Fibroblast of skin of right quadriceps (primary cell): Measurements from ENCODE around the gene RBMS1.
"Not testable (repeated sequence)": the region's sequence is repeated elsewhere in the genome, so short reads cannot be mapped to it uniquely, and the experiment has no call there.

ENCODE experiments used
- DNase-seq: peaks from one replicate; pipeline ENCODE4 v3.0.0-alpha.2; 2013

The RBMS1 gene

DNA sequence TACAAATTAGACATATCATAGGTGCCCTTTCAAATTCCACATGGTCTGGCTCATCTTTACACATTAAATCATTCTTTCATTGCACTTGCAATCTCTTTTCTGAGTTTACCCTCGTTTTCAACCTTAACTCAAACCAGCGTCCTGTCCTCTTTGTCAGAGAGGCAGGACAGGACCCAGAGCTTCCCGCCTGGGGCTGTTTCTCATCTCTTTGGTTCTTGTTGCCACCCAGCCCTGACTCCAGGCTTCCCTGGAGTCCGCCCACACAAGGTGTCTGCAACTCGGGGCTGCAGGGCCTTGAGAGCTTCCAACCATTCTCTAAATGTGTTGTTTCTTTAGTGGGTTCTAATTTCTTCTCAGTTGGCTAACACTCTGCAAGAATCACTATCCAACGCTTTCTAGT, 24.4 kb downstream of the RBMS1 start:
- DNase-seq: no peak

DNA sequence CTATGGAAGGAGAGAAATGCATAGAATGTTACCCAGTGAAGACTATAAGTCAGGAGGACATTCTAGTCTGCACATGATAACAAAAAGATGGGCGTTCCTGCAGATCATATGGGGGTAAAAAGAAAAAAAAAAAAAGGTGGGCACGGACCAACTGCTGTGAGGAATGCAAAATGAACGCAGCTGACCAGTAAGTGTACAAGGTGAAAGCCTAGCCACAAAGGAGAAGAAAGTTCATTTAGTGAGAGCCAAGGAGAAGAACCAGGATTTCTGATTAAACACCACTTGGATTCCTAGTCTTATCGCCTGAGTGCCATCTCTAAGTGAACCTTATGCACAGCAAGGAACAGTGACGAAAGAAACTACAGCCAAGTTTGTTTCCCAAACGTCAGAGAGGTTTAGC, 26.5 kb downstream of the RBMS1 start:
- DNase-seq: no peak

DNA sequence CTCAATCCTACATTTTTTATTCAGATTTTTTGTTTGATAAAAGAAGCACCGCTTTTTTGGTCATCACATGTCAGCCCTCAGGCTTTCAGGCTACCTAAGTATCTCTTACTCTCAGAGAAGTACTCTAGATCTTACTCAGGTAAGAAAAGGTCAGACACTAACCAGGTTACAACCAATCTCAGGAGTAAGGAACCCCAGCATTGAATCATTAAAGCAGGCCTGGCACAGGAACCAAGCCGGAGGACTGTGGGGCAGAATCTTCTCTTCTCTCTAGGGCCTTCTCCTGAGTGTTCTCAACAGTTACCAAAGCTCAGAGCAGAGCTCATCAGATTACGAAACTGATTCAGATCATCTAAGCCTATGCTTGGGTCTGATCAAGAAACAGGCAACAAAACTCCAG, 28.2 kb downstream of the RBMS1 start:
- no peak for DNase-seq

DNA sequence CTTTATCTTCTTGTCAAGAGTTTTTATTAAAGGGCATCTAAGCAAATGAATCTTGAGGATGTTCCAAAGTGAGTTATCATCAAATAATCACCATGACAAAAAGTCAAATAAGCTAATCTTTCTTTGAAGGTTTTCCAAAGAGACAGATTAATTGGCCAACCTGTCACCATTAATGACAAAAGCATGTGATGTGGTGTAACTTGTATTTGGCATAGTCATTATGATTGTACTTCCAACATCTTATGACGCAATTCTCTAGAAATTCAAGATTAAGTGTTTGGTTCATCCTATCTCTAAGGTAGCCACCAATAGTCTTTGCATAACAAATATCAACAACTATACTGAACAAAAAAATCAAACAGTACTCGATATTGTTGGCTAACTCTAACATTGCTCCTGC, 28.6 kb downstream of the RBMS1 start:
- DNase-seq: no peak

DNA sequence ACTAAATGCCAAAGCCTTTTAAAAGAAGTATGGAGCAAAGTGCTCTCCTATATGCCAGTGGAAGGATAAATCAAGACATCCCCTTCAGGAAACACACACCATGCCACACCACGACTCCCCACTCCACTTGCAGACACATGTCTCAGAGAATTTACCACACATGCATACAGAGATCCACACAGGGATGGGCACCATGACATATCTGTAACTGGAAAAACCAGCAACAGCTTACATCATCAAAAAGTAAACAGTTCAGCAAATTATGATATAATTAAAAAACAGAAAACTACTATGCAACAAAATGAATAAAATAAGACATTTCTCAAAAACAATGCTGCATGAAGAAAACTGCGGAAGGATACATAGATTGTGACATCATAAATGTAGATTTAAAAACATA, 29.6 kb downstream of the RBMS1 start:
- DNase-seq: no peak

DNA sequence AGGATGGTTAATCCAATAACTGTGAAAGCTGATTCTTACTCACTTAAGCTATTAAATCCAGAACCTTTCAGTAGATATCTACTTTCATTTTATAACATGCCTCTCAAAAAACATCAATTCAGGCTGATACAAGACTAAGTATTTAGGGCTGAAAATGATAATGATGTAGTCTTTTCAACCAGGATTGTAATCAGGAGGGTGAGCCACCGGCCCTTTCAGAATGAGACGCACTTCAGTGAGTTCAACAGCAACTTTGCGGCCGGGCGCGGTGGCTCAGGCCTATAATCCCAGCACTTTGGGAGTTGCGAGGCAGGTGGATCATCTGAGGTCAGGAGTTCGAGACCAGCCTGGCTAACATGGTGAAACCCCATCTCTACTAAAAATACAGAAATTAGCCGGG, 30.4 kb downstream of the RBMS1 start:
- DNase-seq: no peak

DNA sequence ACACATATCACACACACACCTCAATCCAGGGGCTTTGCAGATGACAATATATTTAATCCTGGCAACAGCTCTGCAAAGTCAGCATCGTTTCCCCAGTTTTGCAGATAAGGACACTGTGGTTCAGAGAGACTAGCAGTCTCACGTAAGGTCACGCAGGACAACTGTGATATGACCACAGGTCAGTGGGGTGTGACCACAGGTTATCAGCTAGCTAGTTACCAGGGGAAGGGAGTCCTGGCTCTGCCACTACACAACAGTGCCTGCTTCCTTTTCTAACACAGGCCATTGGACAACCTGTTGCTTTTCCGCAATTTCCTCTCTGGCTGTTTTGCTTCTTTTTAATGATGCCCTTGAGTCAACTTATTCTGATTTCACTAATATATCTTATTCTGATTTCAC, 33.3 kb downstream of the RBMS1 start:
- DNase-seq: no peak

DNA sequence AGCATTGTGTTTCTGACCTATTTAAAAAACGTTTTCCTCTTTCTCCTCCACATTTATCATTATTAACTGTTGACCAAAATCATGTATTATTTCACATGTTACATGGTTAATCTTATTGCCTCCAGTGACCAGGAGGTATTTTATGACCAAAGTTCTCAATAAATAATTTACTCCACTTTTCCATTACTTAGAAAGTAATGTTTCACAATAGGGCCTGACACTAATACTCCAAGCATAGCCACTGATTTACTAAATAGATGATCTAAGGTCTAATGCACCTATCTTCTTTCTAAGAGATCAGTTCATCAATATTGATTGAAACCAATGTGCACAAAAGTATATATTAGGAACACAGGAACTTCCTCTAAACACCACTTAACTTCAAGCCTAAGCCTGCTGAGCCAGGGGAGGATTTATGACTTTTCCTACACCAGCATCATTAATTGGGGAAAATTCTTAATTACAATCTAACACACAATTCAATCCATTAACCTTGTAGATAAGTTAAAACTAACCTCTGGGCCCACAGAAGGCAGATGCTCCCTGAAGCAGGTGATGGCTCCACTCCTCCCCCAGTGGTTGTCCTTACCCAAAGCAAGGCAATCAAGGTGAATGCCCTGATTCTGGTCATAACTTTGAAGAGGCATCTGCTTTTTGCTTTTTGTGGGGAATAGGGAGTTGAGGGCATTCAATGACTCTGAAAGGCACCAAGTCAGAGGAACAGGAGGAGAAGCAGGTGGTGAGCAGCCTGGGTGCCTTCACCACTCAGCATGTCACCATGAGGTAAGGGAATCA, 33.9 kb downstream of the RBMS1 start:
- no peak for DNase-seq

DNA sequence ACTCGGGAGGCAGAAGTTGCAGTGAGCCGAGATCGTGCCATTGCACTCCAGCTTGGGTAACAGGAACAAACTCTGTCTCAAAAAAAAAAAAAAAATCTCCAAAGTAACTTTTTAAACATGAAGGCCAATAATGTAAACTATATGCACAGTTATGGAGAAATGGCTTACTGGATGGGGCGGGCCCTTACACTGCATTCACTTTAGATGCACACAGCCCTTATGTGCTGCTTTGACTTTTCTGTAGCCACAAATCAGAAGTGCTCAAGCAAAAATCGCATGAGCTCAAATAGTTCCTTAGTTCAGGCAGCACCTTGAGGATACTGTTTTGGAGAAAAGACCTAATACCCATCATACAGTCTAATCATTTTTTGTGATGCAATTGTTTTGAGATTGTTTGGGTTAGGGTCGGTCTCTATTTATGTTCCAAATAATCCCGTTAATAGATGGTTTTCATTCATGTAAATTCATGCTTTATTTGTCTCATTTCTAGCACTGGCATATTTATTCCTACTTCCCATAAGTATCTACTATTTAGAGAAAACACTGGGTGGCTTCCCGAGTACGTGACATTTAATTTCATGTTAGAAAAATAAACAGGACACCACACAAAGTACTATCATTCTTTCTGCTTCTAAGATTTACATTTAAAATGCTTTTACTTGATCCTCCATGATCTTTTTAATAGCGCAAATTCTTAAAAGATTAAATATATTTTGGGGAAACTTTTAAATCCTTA, 34.7 kb downstream of the RBMS1 start:
- DNase-seq: no peak

DNA sequence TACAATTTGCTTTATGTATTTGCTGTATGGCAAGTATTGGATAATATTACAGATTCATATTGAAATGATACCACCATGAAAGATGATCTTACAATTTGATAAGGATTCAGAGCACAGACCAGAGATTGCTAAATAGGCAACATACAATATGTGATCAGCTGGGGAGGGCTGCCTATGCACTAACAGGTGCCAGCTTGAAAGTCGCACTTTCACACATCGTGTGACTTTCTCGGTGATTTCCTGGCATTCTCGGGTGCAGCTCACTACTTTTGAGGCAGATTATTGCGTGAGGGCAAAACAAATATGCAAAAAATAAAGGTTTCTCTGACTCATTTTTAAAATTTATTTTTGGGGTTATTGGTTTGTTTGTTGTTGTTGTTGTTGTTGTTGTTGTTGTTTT, 36.0 kb downstream of the RBMS1 start:
- no peak for DNase-seq

DNA sequence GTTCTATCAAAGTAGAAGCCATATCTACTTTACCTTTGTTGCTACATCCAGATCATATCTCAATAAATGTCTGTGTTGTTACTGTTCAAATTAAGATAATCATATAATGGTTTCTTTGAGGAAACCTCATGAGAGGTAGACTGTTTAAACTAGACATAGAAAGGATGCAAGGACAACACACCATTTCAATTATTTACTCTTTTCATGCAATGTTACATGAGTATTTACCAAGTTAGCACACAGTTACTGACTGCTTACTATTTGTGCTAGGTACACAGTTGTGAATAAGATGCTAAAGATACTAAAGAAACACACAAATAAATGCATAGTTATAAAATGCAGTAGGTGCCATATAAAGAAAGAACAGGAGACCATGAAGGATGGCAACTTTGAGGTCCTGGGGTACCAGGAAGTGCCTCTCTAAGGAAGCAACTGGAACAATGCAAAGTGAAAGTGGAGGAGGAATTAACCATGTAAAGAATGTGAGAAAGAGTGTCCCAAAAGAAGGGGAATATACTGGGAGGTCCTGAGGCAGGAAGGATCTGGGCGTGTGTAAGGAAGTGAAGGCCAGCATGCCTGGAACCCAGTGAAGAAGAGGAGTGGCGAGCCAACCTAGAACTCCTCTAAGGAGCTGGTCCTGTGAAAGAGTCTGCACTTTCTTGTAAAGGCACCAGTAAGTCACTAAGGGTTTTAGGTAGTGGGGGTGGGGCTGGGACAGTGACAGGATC, 39.4 kb downstream of the RBMS1 start:
- no peak for DNase-seq

DNA sequence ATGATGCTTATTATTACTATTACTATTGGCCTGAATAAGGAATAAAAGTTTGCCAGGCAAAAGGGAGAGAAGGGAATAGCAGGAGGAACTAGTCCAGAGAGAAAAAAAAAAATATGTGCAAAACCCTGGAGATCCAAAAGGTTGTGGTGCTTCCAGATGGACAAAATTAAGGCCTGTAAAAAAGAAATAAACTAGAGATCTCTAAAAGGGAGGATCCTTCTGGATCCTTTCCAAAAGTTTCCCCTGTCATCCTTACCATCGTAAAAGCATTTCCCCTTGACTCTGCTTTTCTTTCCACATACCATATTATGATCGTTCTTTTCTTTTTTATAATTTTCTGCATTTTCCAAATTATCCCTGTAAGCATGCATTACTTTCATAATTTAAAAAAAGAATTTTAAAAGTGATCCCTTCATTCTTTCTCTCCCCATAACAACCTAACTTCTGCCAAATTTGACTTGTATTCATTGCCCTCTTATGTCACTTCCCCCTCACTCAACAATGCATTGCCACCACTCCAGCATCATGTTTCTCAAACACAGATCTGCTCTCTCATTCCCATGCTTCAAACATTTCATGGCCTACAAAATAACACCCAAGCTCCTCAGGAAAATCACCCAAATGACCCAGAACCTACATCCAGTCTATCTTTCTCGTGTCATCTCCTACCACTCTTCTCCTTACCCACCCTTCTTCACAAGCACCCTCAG, 40.3 kb downstream of the RBMS1 start:
- no peak for DNase-seq

DNA sequence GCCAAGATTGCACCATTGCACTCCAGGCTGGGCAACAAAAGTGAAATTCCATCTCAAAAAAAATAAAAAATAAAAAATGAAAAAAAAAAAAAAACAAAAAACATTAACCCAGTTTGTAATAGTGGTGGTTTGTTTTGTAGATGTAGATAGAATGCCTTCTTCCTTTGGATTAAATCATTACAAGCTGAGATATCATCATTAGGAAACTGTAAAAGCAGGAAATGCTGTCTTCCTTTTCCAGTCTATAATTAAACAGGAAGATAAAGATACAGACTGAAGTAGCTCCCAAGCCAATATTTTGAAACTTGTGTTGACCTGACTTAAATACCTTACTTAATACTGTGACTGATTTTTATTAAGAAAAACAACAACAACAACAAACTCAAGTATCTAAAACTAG, 43.1 kb downstream of the RBMS1 start:
- DNase-seq: no peak

DNA sequence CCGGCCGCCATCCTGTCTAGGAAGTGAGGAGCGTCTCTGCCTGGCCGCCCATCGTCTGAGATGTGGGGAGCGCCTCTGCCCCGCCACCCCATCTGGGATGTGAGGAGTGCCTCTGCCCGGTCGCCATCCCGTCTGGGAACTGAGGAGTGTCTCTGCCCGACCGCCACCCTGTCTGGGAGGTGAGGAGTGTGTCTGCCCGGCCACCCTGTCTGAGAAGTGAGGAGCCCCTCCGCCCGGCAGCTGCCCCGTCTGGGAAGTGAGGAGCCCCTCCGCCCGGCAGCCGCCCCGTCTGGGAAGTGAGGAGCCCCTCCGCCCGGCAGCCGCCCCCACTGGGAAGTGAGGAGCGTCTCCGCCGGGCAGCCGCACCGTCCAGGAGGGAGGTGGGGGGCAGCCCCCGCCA, 44.8 kb downstream of the RBMS1 start:
- DNase-seq: not testable (repeated sequence)

DNA sequence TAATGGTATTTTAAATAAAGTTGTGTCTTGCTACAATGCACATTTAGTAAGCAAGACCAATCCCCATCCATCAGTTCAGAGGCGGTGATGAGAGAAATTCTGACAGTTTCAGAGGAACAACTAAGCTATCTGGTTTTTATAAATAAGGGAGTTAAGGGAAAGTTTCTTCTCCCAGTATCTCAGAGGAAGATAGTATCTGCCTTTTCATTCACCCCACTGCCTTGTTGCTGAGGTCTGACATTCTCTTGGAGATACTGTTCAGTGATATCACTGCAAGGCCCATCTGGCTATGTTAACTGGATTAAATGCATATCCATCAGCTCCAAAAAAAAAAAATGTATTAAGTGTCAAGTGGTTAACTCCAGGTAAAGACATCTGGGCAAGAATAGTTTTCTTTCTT, 47.9 kb downstream of the RBMS1 start:
- no peak for DNase-seq

DNA sequence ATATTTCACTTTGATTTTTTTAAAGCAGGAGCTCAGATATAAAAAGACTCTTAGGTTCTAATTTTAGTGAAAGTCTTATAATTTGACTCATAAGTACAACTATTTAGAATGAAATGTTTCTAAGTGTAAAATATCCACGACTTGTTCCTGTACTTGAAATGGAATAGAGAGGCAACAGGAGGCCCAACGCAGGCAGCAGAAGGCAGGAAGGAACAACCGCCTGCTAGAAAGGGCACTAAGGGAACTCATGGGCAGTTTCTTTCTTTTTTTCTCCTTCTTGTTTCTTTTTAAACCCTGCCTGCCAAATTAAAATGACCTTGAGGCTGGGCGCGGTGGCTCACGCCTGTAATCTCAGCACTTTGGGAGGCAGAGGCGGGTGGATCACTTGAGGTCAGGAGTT, 51.0 kb downstream of the RBMS1 start:
- DNase-seq: no peak

DNA sequence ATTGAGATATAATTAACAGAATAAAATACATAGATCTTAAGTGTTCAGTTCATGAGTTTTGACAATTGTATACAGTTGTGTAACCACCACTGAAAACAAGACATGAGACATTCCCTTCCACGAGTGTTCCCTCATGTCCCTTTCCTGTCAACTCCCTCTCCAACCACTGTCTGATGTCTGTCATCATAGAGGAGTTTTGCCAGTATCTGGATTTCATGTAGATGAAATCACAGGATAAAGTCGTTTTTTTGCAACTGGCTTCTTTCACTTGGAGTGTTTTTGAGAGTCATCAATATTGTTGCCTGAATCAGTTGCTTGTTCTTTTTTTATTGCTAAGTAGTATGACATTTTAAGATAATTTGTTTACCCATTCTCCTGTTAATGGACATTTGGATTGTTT, 52.7 kb downstream of the RBMS1 start:
- no peak for DNase-seq

DNA sequence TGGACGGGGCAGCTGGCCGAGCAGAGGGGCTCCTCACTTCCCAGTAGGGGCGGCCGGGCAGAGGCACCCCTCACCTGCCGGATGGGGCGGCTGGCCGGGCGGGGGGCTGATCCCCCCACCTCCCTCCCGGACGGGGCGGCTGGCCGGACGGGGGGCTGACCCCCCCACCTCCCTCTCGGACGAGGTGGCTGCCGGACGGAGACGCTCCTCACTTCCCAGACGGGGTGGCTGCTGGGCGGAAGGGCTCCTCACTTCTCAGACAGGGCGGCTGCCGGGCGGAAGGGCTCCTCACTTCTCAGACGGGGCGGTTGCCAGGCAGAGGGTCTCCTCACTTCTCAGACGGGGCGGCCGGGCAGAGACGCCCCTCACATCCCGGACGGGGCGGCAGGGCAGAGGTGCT, 54.6 kb downstream of the RBMS1 start:
- not testable (repeated sequence) for DNase-seq

DNA sequence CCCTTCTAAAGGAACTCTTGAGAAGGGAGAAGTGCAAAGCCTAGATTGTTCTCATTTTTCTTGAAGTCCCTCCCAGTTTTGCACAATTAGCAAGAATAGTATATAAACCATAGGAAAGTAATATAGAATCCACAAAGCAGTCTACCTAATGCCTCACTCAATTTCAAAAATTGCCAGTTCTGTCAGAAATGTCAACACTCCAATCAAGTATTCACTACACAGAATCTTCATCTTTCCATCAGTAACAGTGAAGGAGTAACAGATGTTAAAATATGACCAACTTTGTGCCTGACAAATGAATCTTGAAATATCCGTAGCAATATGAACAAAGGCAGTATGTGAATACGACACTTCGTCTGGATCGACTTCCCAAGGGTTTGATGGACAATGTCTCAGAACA, 56.3 kb downstream of the RBMS1 start:
- no peak for DNase-seq

DNA sequence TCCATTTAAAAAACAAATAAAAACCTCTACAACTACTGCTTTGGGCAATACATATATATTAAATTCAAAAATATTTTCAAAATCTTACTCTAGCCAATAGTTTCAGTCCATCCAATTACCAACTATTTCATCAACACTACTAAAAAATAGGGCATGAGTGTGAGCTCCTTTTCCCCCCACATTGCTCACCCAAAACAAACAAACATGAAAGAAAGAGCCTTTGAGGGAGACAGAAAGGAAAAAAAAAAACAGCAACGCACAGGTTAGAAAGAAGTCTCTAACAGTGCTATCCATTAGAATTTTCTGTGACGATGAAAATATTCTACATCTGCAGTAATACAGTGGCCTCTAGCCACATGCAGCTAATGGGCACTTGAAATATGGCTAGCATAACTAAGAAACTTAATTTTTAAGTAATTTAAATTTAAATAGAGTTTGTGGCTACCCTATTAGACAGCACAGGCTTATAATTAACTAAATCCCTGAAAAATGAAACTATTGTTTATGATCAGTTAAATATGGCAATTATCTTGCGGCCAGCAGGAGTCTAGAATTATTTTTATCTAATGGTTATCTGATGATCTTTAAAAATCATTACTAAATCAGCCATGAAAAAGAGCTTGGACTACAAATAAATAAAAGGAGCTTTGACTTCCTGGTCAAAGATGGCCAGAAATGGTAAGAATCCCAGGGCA, 59.2 kb downstream of the RBMS1 start:
- no peak for DNase-seq

DNA sequence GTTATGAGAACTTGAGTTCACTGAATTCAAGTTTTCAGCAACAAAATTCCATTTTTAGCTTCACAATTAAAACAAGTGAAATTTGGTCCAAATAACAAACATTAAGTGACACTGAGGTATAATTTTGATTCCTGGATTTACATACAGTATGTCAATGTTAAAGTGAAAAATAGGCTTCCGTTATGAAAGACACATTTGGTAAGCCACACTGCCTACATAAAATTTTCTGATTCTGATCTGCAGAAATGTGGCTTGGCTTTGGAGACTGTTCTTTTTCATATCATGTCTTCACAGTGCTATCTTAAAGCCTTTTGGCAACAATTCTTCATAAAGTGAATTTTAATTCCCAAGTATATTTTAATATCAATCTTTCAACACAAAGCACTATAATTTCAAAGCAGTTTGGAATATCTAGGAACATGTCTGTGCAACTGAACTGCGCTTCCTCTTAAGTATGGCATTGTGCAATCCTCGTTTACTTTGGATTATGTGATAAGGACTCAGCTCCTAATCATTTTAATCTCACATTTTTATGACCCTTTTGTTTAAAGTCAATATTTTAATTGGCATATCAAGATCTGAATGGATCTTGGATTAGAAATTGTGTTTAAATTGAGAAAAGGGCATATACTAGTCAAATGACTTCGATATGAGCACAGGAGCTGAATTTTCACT, 60.0 kb downstream of the RBMS1 start:
- no peak for DNase-seq

DNA sequence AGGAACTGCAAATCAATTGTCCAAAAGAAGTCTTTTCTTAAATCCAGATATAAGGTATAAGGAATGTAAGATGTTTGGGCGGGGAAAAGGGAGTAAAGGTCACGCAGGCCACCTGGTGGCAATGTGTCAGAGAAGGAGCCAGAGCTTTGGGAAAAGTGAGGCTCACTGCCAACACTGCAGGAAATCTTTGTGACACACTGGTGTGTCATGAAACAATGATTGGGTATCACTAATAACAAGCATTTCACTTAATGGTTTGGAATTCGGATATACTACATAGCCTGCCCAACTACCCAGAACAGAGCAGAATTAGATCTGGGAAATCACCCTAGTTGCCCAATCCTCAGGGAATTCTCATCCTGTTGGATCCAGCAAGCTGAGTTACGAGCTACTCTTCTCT, 61.0 kb downstream of the RBMS1 start:
- peak; percentile 83 for DNase-seq
